ENCODE measurements around the gene RTN4R. TPM values are rescaled to one million over a fixed set of nuclear protein-coding genes. Genes with fewer than 3 reads are reported as not detected.

RTN4R gene
- total and polyA plus RNA-seq, 2 of the 4 experiments (the other 2 are of a cell fraction): 0.18 to 0.94 TPM

DNA sequence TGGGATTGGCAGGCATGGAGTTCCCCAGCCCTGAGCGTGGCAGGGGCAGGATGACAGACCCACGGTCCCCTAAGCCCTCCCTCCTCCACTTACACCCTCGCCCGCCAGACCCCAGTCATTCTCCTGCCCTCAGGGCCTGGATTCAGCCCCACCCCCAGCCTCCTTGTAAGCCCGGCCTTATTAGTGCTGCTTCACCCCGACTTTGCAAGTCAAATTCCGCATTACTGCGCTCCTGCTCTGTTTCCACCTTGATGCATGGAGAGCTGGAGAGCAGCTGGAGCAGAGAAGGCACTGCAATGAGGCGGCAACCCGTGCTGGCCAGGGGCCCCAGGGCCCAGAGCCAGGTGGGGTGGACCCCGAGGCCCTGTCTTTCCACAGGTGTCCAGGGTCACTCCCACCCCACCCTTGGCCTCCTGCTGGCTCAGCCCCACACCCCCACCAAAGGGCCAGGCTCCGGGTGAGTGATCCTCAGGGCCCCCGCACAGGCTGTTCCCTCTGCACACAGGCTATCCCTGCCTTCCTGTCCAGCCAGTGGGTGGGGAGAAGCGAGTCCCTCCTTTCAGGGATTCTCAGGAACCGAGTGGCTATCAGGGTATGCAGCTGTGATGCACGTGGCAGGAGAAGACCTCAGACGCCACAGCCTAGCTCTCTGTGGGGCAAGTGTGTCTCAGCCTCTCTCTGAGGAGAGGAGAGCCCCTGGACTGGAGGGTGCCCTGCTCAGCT is 36.4 kb downstream of the RTN4R start:
- no peak overlapping the region for H3K4ac ChIP-seq (ENCODE audit: low read depth, low read length)
- no peak for ATAC-seq (ENCODE audit: low read depth)
- H3K79me1 ChIP-seq (ENCODE audit: low read depth in 1 of 2, low read length in 2 of 2): no peaks in the 10 kb centered on the region
- no peak overlapping the region for H2AFZ ChIP-seq (replicated peaks; ENCODE audit: low read length, poor library complexity)
- TF ChIP-seq RFX5 (IDR thresholded peaks at IDR 0.05; ENCODE audit: low read depth, low read length) (no peak), MAFK (IDR thresholded peaks at IDR 0.05; ENCODE audit: low read depth, low read length) (no peak), CHD1 (IDR thresholded peaks at IDR 0.05; ENCODE audit: low read depth, low read length) (no peak), FOS (IDR thresholded peaks at IDR 0.05; ENCODE audit: low read depth, low read length) (no peak), MXI1 (IDR thresholded peaks at IDR 0.05; ENCODE audit: borderline replicate concordance, low read depth, low read length) (no peak), POLR2A (IDR thresholded peaks at IDR 0.05; ENCODE audit: low read depth, low read length) (no peak), RAD21 (IDR thresholded peaks at IDR 0.05; ENCODE audit: low read length) (no peak), BHLHE40 (IDR thresholded peaks at IDR 0.05; ENCODE audit: low read depth, low read length) (no peak), SMC3 (IDR thresholded peaks at IDR 0.05; ENCODE audit: low read depth, low read length) (no peak), RCOR1 (IDR thresholded peaks at IDR 0.05; ENCODE audit: insufficient replicate concordance, low read length) (no peak), MAZ (IDR thresholded peaks at IDR 0.05; ENCODE audit: borderline replicate concordance, low read depth, low read length) (no peak), NFE2L2 (IDR thresholded peaks at IDR 0.05; ENCODE audit: low read depth, low read length) (no peak), CEBPB (IDR thresholded peaks at IDR 0.05; ENCODE audit: low read depth, low read length) (no peak)
- TF ChIP-seq, protein P1, sequence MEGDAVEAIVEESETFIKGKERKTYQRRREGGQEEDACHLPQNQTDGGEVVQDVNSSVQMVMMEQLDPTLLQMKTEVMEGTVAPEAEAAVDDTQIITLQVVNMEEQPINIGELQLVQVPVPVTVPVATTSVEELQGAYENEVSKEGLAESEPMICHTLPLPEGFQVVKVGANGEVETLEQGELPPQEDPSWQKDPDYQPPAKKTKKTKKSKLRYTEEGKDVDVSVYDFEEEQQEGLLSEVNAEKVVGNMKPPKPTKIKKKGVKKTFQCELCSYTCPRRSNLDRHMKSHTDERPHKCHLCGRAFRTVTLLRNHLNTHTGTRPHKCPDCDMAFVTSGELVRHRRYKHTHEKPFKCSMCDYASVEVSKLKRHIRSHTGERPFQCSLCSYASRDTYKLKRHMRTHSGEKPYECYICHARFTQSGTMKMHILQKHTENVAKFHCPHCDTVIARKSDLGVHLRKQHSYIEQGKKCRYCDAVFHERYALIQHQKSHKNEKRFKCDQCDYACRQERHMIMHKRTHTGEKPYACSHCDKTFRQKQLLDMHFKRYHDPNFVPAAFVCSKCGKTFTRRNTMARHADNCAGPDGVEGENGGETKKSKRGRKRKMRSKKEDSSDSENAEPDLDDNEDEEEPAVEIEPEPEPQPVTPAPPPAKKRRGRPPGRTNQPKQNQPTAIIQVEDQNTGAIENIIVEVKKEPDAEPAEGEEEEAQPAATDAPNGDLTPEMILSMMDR (conservative IDR thresholded peaks at IDR 0.05; ENCODE audit: low read depth, low read length): no peak
- TF ChIP-seq, protein P2, sequence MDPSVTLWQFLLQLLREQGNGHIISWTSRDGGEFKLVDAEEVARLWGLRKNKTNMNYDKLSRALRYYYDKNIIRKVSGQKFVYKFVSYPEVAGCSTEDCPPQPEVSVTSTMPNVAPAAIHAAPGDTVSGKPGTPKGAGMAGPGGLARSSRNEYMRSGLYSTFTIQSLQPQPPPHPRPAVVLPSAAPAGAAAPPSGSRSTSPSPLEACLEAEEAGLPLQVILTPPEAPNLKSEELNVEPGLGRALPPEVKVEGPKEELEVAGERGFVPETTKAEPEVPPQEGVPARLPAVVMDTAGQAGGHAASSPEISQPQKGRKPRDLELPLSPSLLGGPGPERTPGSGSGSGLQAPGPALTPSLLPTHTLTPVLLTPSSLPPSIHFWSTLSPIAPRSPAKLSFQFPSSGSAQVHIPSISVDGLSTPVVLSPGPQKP (IDR thresholded peaks at IDR 0.05; ENCODE audit: borderline replicate concordance, low read depth, low read length): no peak
- TF ChIP-seq, protein P3, sequence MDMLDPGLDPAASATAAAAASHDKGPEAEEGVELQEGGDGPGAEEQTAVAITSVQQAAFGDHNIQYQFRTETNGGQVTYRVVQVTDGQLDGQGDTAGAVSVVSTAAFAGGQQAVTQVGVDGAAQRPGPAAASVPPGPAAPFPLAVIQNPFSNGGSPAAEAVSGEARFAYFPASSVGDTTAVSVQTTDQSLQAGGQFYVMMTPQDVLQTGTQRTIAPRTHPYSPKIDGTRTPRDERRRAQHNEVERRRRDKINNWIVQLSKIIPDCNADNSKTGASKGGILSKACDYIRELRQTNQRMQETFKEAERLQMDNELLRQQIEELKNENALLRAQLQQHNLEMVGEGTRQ (IDR thresholded peaks at IDR 0.05; ENCODE audit: low read depth, low read length): no peak
- H3K56ac ChIP-seq (ENCODE audit: extremely low read depth, insufficient read depth, low read length): no peak overlapping the region
- H2BK5ac ChIP-seq (ENCODE audit: low read depth, low read length, poor library complexity, severe bottlenecking): no peak overlapping the region
- H3K9ac ChIP-seq (ENCODE audit: low read depth, low read length): no peak overlapping the region
- BruUV-seq (replicated peaks): no TSS peak
- no peak overlapping the region for H3K4me3 ChIP-seq (ENCODE audit: insufficient read depth, low read depth, low read length)
- no peak for DNase-seq
- H4K20me1 ChIP-seq (ENCODE audit: insufficient read depth, low read length): no peaks in the 10 kb centered on the region
- intact Hi-C loops (cut with micrococcal nuclease) (no loop called here), in situ Hi-C loops (cut with MboI; ENCODE audit: low sequenced_read_pairs) (no loop called here), dilution Hi-C loops (cut with HindIII; ENCODE audit: low sequenced_read_pairs, unreplicated experiment) (no loop called here)
- no peak overlapping the region for H4K8ac ChIP-seq (ENCODE audit: low read depth in 2 of 2, low read length in 2 of 2)
- H2BK120ac ChIP-seq (ENCODE audit: low read depth, low read length): no peak overlapping the region
- ChIA-PET CTCF (no interaction called here), POLR2A (ENCODE audit: unreplicated experiment) (no interaction called here)
- H3K18ac ChIP-seq (ENCODE audit: low read depth, low read length): no peak overlapping the region
- no peak overlapping the region for H3K23ac ChIP-seq (ENCODE audit: low read depth, low read length)
- no peaks in the 10 kb centered on the region for H3K4me1 ChIP-seq (ENCODE audit: control insufficient read depth, insufficient read depth, low read length)
- H3K9me3 ChIP-seq (ENCODE audit: control insufficient read depth, insufficient read depth, low read length): no peaks in the 10 kb centered on the region
- H2AK5ac ChIP-seq (ENCODE audit: low read depth, low read length): no peak overlapping the region
- no peak overlapping the region for H3K14ac ChIP-seq (replicated peaks; ENCODE audit: low read depth, low read length)
- no peaks in the 10 kb centered on the region for H3K36me3 ChIP-seq (ENCODE audit: control insufficient read depth, insufficient read depth, low read length)
- H2BK15ac ChIP-seq (ENCODE audit: low read depth, low read length): no peak overlapping the region
- WGBS, 2 experiments (ENCODE audit: extremely low coverage in 2 of 2, insufficient read length in 1 of 2): 53% methylated on average over 3 of the region's 17 CpGs; no CpG with 5 or more reads in 1 of the 2 experiments
- no peak overlapping the region for H3K4me2 ChIP-seq (ENCODE audit: low read depth, low read length)
- no peak overlapping the region for H4K91ac ChIP-seq (ENCODE audit: insufficient read depth, low read depth, low read length)
- H3K27me3 ChIP-seq (ENCODE audit: control insufficient read depth, insufficient read depth, low read length): peaks cover 65% of the 10 kb centered on the region
- no peak overlapping the region for H2BK20ac ChIP-seq (ENCODE audit: low read depth, low read length)
- no peak overlapping the region for H3K27ac ChIP-seq (ENCODE audit: insufficient read depth, low read length)
- H2AK9ac ChIP-seq (replicated peaks; ENCODE audit: low read depth, low read length, poor library complexity): no peak overlapping the region
- no peaks in the 10 kb centered on the region for H3K9me1 ChIP-seq (ENCODE audit: insufficient read depth, low read length)
- H4K5ac ChIP-seq (ENCODE audit: low read depth, low read length): no peak overlapping the region

Data from IMR-90 (cell line).